NCI-H2227 (cell line): ENCODE results near the gene NTM.

ENCODE experiments used
- DNase-seq: peaks from one replicate; lab custom pipeline; 2025; ENCODE audit not compliant: unreplicated experiment; lab: John Stamatoyannopoulos, UW

NTM gene

GRCh38 chr11:132024587-132025295, 654.3 kb downstream of the NTM start:
- DNase-seq, result no peak

- DNase-seq, result no peak
These were observed 656.3 kb downstream of the NTM start for GRCh38 chr11:132026746-132027145.

- peak; percentile 31 for DNase-seq
These were observed 658.2 kb downstream of the NTM start for GRCh38 chr11:132028380-132029240.

- no peak for DNase-seq
These were observed 660.5 kb downstream of the NTM start for GRCh38 chr11:132030896-132031295.

- no peak for DNase-seq
These were observed 662.1 kb downstream of the NTM start for GRCh38 chr11:132032555-132032954.

GRCh38 chr11:132033051-132033450, 662.6 kb downstream of the NTM start:
- DNase-seq, result no peak

GRCh38 chr11:132035228-132035627, 664.8 kb downstream of the NTM start:
- DNase-seq, result no peak

- DNase-seq, result peak; percentile 48
These were observed 665.4 kb downstream of the NTM start for GRCh38 chr11:132035766-132036165.

GRCh38 chr11:132036220-132036619, 665.8 kb downstream of the NTM start:
- DNase-seq, result peak; percentile 47

GRCh38 chr11:132036746-132037466, 666.5 kb downstream of the NTM start:
- no peak for DNase-seq

- no peak for DNase-seq
These were observed 667.0 kb downstream of the NTM start for GRCh38 chr11:132037467-132037862.

- DNase-seq, result no peak
These were observed 667.5 kb downstream of the NTM start for GRCh38 chr11:132037956-132038355.

- no peak for DNase-seq
These were observed 669.1 kb downstream of the NTM start for GRCh38 chr11:132039521-132039920.

GRCh38 chr11:132042296-132042695, 671.9 kb downstream of the NTM start:
- DNase-seq, result no peak

- no peak for DNase-seq
These were observed 673.3 kb downstream of the NTM start for GRCh38 chr11:132043714-132044113.

- DNase-seq, result no peak
These were observed 674.7 kb downstream of the NTM start for GRCh38 chr11:132045107-132045506.

GRCh38 chr11:132046288-132046865, 676.0 kb downstream of the NTM start:
- no peak for DNase-seq

GRCh38 chr11:132047167-132047566, 676.8 kb downstream of the NTM start:
- no peak for DNase-seq

- DNase-seq, result no peak
These were observed 677.6 kb downstream of the NTM start for GRCh38 chr11:132048040-132048439.

- DNase-seq, result no peak
These were observed 678.8 kb downstream of the NTM start for GRCh38 chr11:132049205-132049604.

- peak; percentile 45 for DNase-seq
These were observed 679.6 kb downstream of the NTM start for GRCh38 chr11:132050049-132050448.
